ENCODE measurements around the gene FOXD1.

GRCh38 chr5:73451224-73452130 is 2.9 kb upstream of the FOXD1 start:
- TF ChIP-seq CTCF (IDR thresholded peaks at IDR 0.05; ENCODE audit: low read depth, low read length, poor library complexity, severe bottlenecking) (no peak), EZH2phosphoT487 (IDR thresholded peaks at IDR 0.05; ENCODE audit: borderline replicate concordance, low read length) (no peak)

All from DOHH2 (cell line).